HG03025 (cell line): Measurements from ENCODE around the gene LOXL1.
"Not testable (repeated sequence)": the region's sequence is repeated elsewhere in the genome, so short reads cannot be mapped to it uniquely, and the experiment has no call there.

Source experiments
- ATAC-seq: cut with Tn5 transposase; IDR thresholded peaks from one replicate; pipeline ENCODE4 v1.9.1; 2021; ENCODE audit warnings: mild to moderate bottlenecking, moderate library complexity; ENCODE audit not compliant: unreplicated experiment, low FRiP score

LOXL1 gene

DNA sequence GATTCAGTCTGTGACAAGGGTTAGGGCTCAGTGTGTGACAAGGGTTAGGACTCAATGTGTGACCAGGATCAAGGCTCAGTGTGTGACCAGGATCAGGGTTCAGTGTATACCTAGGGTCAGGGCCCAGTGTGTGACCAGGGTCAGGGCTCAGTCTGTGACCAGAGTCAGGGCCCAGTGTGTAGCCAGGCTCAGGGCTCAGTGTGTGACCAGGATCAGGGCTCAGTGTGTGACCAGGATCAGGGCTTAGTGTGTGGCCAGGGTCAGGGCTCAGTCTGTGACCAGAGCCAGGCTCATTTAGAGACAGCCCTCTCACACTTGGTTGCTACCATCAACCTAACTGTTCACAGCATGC, 24.2 kb downstream of the LOXL1 start:
- ATAC-seq, result no peak

DNA sequence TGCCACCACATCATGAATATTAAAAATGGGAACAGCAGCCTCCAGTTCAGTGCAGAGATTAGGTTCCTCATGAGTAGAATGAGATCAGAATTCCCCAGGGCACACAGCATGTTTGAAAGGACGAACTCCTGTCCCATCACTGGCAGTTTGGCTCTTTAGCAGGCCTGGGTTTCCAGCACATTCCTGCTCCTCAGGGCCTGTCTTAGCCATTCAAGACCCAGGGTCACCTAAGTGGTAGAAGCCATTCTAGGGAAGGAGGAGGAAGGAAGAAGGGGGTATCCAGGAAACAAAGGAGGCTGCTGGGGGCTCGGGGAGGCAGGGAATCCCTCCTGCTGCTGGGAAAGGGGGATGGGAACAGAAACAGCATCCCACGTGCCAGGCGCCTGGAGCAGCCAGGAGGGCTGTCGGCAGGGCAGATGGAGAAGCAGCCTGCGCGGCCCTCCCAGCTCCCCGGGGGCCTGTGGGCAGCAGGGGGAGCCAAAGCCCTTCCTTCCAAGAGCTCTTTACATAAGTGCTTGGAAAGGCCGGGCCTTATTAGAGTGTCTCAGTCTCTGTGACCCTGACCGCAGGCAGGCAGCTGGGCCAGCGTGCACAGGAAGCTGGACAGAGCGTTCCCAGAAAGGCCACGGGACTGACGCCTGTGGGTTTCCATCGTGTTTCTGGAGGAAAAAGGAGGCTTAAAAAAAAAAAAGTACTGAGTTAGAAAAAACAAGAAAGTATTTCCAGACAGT, 24.7 kb downstream of the LOXL1 start:
- ATAC-seq, result no peak

DNA sequence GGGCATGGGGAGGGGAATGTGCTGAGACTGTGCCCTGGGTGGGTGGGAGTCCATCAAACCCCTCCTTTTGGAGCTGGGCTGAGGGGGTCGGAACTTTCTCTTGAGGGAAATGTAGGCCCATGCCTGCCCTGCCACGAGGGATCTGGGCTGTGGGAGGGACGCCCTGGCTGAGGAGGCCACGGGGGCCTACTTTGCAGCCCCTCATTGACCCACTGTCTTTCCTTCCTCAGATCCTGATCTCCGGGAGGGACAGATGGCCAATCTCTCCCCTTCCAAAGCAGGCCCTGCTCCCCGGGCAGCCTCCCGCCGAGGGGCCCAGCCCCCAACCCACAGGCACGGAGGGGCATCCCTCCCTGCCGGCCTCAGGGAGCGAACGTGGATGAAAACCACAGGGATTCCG, 25.3 kb downstream of the LOXL1 start:
- ATAC-seq, result no peak

DNA sequence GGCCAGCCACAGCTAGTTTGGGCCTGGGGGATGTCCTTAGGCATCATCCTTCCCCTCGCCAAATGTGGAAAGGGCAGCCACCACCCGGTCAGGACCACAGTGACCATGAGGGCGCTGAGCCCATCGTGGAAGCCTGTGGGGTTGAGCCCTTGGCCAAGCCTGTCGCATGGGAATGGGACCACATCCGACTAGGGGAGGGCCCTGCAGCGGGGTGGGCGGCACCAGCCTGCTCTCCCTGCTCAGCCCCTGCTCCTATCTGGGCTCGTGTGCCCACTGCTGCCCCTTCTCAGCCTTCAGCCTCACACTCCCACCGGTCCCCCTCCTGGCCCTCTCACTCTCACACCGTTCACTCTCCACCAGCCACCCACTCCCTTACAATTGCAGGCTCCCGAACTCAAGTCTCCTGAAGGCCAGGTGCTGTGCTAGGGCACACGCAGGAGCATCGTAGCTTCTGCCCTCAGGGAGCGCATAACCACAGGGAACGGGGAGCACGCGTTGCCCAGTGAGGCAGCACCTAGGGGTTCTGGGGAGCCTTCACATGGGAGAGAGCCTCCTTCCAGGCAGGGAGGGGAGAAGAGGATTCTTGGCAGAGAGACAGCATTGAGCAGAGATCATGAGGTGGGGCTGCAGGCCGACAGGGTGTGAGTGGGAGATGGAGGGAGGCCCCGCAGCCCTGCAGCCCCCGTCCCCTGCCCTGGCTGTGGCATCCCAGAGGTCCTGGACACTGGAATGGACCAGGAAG, 26.1 kb downstream of the LOXL1 start:
- no peak for ATAC-seq

DNA sequence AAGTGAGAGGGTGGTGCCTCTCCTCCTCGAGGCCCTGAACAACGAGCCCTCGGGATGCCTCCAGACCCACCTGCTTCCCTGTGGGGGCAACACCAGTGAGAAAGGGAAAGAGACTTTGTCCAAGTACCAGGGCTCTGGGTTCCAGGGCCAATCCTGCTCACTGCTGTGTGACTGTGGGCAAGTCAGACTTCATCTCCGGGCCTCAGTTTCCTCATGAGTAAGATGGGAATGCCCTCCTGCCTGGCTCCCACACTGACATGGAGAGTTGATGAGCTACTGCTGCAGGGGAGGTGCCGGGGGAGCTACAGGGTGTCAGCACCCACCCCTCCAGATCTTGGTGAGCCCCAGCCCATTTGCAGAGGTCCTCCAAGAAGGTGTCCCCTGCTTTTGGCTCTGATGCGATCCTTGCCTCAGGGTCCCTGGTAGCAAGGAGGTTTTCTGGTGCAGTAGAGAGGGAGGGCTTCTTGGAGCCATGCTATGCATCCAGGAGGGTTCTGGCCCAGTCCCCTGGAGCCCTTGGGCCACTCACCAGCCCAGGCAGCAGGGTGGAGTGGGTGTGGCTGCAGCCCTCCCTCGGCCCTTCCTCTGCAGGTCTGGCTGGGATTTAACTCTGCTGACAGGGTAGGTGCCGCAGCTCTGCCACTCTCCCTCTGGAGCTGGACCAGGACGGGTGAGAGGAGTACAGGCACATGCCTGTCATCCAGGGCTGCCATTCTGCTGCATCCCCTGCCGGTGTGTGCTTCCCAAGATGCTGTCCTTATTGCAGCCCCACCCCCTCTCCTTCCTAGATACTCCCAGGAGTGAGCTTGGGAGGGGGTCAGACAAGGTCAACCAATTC, 26.9 kb downstream of the LOXL1 start:
- no peak for ATAC-seq

DNA sequence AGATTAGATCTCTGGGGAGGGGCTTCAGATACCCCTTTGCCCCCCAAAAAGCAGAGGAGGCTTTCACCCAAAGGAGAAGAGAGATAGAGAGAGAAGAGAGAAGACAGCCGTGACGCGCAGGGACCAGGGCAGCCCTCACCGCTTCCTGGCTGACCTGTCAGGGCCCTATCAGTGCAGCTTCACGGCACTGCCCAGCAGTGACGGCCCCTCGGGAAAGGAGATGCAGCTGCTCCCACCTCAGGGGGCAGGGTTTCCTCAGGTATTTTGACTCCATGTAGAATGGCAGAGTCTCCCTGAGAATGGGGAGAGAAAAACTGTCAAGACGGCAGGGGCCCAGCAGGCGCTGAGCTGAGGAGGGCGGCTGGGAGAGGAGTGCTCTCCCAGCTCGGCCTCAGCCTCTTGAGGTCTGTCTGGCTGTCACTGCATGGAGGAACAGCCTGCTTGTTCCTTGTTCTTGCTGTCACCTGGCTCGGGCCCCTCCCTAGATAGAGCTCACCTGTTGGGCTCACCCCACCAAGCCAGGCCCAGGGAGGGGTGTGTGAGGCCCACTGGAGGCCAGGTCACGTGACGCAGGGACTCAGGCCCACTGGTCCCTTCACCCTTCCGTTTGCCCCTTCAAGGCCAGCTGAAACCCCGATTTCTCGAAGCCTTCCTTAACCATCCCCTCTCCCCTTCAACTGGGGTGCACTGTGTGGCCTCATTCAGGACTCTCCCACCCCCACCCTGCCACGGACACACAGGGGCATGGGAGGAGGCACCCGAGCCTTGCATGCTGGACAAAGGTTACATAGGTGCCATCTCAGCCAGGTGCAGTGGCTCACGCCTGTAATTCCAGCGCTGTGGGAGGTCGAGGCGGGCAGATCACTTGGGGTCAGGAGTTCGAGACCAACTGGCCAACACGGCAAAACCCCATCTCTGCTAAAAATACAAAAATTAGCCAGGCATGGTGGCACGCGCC, 28.2 kb downstream of the LOXL1 start:
- no peak for ATAC-seq

DNA sequence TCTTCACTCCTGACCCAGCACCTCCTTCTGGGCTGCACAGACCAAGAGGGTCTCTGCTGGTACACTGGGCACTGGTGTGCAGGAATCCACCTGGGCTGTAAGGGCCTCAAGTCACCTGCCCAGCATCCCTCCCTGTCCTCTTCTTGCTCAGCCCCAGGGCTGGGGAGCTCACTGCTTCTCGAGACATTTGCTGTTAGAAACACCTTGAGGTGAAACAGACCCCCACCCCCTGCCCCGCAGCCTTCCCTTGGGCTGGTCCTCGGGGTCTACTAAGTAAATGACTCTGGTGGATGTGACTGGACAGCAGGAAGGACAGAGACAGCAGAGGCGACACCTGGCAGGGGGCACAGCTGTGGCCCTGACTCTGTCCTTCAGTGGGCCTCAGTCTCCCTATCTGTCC, 29.1 kb downstream of the LOXL1 start:
- no peak for ATAC-seq

DNA sequence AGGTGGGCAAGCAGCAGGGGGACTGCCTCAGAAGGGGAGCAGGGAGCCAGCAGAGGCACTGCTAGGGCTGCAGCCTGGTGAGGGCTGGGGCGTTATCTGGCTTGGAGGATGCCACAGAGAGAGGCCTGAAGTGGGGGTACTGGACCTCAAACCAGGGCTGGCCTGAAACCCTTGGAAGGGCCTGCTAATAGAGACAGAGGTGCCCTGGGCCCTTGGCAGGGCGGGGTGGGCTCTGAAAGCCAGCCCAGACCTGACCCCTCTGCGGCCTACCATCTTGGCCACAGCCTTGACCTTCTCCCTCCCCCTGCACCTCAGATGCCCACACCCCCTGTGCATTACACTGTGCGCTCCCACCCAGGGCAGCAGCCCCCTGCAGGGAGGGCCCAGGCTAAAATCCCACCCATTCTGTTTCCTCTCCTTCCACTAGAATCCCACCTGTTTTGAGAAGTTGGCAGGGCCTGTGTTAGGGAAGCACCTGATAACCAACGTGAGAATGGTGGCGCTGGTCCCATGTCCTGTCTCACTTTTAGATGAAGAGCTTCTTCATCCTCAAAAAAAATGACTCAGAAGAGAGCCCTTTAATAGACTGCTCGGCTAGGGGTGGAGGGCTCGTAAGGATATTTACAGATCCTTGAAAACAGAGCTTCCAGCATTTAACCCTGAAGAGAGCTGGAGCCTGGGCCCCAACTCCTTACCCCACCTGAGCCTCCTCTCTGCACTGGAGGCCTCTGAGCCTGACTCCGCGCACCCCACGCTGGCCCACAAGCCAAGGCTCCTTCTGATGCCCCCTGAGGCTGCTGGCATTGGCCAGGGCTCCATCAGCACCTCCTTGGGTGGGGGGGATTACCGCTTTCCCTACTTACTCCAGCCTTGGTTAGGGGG, 29.8 kb downstream of the LOXL1 start:
- ATAC-seq, result no peak

DNA sequence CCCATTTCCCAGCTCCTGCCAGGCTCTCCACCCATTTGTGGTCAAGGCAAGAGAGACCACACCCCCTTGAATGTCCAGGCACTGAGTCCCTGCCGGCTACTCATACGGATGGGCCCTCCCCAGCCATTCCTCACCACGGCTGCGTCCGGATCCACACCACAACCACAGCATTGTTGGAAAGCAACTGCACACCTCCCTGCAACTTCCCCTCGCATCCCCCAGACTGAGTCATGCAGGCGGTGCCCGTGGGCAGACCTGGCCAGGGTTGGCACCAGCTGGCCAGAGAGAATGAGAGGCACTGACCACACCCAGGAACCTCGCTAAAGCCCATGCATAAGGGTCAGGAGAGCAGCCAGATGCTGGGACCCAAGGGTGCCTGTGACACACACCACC, 30.5 kb downstream of the LOXL1 start:
- ATAC-seq, result no peak

DNA sequence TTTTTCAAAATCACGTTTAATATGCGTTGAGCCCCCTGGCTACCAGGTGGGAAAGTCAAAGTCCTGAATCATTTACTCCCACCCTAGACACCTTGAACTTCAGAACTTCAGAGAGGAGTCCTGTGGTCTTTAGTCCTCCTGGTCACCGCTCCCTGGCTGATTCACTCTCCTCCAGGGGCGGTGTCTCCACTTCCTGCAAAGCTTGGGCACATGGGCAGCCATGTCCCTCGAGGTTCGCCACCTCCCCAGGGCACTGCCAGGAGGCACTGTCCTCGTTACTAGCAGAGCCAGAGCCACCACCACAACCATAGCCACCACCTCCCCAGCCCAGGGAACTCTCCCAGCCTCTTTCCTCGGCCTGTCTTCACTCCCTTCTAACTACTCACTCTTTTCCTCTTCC, 31.0 kb downstream of the LOXL1 start:
- no peak for ATAC-seq

DNA sequence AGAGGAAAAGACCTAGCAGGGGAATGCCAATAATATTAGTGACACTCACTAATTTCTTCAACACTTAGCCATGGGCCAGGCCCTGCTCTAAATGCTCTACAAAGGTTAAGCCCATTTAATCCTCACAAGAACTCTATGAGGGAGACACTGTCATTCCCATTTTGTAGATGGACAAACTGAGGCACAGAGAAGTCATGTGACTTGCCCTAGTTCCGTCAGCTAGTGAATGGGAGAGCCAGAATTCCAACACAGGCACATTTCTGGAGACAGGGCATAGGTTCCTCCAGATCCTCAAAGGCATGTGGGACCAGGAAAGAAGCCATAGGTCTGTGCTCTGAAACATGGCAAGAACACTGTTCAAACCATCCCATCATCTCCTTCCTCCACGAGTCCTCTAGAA, 31.5 kb downstream of the LOXL1 start:
- no peak for ATAC-seq

DNA sequence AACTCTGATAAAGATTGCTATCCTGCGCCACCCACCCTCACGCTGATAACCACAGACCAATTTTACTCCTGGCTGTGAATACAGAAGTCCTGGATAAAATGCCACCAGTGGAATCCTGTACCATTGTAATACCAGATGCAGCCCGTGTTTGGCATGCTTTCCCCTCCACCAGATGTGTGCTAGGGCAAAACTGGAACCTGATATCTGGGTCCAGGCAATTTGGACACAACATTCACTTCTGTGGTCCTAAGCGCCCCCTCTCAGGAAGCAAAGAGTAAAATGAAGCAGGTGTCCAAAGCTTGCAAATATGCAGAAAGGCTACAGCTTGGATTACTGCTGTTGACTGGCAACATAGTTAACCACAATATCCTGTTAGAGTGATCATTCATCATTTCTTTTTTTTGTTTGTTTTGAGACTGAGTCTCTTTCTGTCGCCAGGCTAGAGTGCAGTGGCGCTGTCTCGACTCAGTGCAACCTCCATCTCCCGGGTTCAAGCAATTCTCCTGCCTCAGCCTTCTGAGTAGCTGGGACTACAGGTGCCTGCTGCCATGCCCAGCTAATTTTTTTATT, 32.8 kb downstream of the LOXL1 start:
- no peak for ATAC-seq

DNA sequence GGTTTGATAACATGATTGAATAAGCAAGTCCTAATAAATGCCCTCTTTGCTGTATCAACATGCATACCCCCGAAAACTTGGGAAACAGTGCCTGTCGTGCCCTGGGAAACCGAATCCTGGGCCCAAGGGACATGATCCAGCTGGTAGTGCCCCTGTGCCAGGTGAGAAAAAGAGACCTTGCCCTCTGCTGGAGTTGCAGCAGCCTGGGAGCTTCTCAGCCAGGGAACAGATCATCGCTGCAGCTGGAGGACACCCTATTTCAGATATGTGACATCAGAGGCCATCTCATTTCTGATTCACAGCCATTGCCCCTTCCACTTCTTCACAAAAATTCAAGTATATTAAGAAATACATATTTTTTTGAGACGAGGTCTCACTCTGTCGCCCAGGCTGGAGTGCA, 33.5 kb downstream of the LOXL1 start:
- ATAC-seq, result no peak

DNA sequence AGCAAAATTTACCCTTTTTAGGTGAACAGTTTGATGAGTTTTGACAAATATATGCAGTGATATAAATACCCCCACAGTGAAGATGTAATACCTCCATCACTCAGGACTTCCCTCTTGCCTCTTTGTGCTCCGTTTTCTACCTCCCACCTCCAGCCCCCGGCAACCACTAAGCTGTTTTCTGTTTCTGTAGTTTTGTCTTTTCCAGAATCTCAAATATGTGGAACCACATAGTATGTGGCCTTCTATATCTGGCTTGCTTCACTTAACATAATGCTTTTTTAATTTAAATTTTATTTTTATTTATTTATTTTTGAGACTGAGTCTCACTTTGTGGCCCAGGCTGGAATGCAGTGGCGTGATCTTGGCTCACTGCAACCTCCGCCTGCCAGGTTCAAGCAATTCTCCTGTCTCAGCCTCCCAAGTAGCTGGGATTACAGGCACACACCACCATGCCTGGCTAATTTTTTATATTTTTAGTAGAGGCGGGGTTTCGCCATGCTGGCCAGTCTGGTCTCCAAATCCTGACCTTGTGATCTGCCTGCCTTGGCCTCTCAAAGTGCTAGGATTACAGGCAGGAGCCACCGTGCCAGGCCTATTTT, 34.3 kb downstream of the LOXL1 start:
- not testable (repeated sequence) for ATAC-seq

DNA sequence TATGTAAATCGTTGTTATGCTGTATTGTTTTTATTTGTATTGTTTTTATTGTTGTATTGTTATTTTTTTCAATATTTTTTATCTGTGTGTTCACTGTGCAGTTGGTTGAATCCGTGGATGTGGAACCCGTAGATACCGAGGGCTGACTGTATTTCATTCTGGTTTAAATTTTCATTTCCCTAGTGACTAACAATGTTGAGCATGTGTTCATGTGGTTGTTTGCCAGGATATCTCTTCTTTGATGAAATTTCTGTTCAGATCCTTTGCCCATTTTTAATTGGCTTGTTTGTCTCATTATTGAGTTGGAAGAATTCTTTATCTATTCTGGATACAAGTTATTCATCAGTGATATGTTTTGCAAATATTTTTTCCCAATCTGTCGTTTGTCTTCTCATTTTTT, 36.2 kb downstream of the LOXL1 start:
- no peak for ATAC-seq

DNA sequence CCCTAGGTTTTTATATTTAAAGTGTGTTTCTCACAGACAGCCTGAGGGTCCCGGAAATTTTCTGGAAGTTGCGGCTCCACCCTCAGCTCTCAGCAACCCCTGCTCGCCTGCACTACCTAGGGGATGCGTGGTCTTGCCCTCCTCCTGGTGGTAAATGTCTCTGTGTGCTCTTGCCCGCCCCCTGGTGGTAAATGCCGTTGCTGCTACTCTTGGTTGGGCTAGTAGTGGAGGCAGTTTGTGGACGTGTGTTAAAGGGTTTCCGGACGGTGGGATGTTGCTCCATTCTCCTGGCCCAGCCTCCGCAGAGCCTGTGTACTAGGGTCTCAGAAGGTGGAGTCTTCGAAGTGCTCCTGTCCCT, 38.5 kb downstream of the LOXL1 start:
- ATAC-seq, result no peak

DNA sequence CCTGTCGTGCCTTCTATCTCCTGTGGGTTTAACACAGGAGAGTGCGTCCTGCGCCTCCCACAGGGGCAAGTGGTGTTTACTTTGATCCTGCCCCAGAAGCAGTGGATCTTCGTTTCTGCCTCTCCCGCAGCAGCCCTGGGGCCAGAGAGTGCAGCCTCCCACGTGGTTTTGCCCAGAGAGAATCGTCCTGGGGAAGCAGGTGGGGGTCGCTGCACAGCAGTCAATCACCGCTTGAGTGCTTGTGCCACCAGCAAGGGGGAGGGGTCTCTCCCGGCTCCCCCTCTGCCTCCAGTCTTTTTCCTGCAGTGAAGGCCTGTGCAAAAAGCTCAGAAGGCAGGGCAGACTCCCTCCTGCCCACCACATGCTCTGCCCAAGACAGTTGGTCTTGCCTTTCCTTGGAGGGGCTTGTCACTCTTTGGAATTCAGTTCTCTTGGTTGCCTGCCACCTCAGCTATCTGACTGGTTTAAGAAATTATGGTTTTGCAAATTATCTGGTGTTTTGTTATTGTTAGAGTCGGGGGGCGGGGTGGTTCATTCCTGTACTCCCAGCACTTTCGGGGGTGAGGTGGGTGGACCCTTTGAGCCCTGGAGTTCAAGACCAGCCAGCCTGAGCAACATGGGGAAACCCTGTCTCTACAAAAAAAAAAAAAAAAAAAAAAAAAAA, 39.0 kb downstream of the LOXL1 start:
- no peak for ATAC-seq

DNA sequence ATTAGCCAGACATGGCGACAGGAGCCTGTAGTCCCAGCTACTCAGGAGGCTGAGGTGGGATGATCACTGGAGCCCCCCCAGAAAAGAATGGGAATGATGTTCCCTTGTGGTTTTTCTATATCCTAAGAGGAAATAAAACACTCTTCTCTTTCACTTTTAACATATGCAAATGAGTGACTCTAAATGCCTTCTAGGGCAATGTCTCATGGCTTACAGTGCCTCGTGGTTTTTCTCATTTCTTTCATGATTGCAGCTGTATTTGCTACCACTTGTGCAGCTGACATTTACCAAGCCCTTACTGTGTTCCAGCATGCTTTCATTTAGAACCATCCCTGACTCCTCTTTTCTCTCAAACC, 39.5 kb downstream of the LOXL1 start:
- no peak for ATAC-seq
